Measurements from ENCODE around the gene CCDC91. TPM values are rescaled to one million over a fixed set of nuclear protein-coding genes. Genes with fewer than 3 reads are reported as not detected.

CCDC91 gene
- total and polyA plus RNA-seq, 9 of the 15 experiments (the other 6 are each of a cell fraction or from before 2014, with no cell fraction given) = 10.1 to 31.1 (median 26.3) TPM

GRCh38 chr12:28190321-28191050 lies at the start of gene CCDC91 (continued):
- TF ChIP-seq, protein P1, sequence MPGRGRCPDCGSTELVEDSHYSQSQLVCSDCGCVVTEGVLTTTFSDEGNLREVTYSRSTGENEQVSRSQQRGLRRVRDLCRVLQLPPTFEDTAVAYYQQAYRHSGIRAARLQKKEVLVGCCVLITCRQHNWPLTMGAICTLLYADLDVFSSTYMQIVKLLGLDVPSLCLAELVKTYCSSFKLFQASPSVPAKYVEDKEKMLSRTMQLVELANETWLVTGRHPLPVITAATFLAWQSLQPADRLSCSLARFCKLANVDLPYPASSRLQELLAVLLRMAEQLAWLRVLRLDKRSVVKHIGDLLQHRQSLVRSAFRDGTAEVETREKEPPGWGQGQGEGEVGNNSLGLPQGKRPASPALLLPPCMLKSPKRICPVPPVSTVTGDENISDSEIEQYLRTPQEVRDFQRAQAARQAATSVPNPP (IDR thresholded peaks at IDR 0.05; ENCODE audit: borderline replicate concordance, insufficient read depth, insufficient read length) = no peak
- TF ChIP-seq ZNF3 (CRISPR knock-in tag; IDR thresholded peaks at IDR 0.05) = no peak
- peak; percentile 90 for TF ChIP-seq MYC (IDR thresholded peaks at IDR 0.05; ENCODE audit: low read depth, low read length)
- TF ChIP-seq MYC (CRISPR knock-in tag; IDR thresholded peaks at IDR 0.05; ENCODE audit: borderline replicate concordance, low read depth) = no peak; the same call in none of the 2 replicates
- TF ChIP-seq ZNF445 (CRISPR knock-in tag; IDR thresholded peaks at IDR 0.05; ENCODE audit: low read depth) = no peak
- peak; percentile 92 for TF ChIP-seq PBX2 (CRISPR knock-in tag; IDR thresholded peaks at IDR 0.05; ENCODE audit: low read depth)
- peak; percentile 97 for TF ChIP-seq PBX2 (tag; conservative IDR thresholded peaks at IDR 0.05; ENCODE audit: low read depth)
- TF ChIP-seq HDAC8 (tag; IDR thresholded peaks at IDR 0.05) = 0 out of 2 replicates have a peak, but pooled peaks have one; percentile 35
- TF ChIP-seq MTF1 (CRISPR knock-in tag; IDR thresholded peaks at IDR 0.05; ENCODE audit: borderline replicate concordance) = no peak
- TF ChIP-seq TAF7 (tag; IDR thresholded peaks at IDR 0.05) = peak; percentile 68
- TF ChIP-seq GTF2B (IDR thresholded peaks at IDR 0.05; ENCODE audit: extremely low read depth, insufficient read length) = no peak
- no peak; the same call in 1 of the 2 replicates for TF ChIP-seq ZKSCAN1 (IDR thresholded peaks at IDR 0.05; ENCODE audit: low read depth, low read length)
- TF ChIP-seq RBM22 (IDR thresholded peaks at IDR 0.05; ENCODE audit: low read depth, low read length, poor library complexity, severe bottlenecking) = peak; percentile 80
- no peak for TF ChIP-seq E2F3 (CRISPR knock-in tag; IDR thresholded peaks at IDR 0.05)
